RKO (cell line): Measurements from ENCODE around the gene ARFGAP1.
"Not testable (repeated sequence)": the region's sequence is repeated elsewhere in the genome, so short reads cannot be mapped to it uniquely, and the experiment has no call there.

ENCODE experiments used
- DNase-seq: peaks from one replicate; pipeline ENCODE4 v3.0.0-alpha.2; 2016; ENCODE audit warnings: low spot score

The ARFGAP1 gene

DNA sequence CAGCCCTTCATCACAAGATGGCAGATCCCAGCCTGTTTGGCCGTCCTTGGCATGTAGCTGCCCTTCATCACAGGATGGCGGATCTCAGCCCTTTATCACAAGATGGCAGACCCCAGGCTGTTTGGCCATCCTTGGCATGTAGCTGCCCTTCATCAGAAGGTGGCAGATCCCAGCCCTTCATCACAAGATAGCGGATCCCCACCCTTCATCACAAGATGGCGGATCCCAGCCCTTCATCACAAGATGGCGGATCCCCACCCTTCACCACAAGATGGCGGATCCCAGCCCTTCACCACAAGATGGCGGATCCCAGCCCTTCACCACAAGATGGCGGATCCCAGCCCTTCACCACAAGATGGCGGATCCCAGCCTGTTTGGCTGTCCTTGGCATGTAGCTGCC lies 62.4 kb downstream of the ARFGAP1 start:
- not testable (repeated sequence) for DNase-seq

GRCh38 chr20:63335711-63336110 lies 63.1 kb downstream of the ARFGAP1 start:
- DNase-seq = no peak

DNA sequence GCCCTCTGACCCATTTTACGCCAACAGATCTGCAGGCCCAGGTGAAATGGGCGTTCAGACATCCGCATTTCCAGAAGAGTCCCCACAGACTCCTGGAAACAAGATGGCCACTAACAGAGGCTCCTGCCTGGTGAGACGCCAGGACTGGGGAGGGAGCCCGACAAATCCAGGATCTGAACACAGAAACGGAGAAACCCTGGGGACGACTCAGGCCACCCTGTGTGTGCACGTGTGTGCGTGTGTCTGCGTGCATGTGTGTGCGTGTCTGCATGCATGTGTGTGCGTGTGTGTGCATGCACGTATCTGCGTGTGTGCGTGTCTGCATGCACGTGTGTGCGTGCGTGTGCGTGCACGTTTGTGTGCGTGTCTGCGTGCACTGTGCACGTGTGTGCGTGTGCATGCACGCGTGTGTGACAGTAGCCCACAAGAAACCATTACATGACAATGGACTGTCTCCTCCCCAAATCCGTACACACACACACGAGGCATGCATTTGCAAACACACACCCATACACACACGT lies 63.7 kb downstream of the ARFGAP1 start:
- no peak for DNase-seq

DNA sequence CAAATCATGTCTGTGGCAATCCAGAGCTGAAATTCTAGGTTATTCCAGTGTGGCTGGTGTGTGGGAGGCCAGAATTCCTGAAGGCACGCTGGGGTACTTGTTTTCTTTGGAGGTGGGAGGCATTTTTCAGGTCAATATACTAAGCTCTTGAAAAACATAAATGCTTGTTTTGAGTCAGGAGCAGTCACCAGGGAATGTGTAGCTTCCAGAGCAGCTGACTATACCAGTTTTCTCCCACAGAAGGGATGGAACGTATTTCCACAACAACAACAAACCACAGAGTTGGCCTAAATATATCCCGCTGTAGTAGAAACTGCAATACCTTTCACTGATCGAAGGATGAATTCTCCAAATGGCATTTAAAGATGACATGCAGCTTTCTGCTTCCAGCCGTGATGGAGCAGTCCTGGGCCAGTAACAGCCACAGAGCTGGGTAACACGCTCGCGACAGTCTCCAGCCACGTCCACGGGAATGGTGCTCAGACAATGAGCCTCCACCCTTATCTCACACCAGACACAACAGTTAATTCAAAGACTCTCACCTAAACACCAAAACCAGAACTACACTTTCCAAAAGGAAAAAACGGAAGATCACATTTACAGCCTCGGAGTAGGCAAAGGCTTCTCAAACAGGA lies 65.3 kb downstream of the ARFGAP1 start:
- no peak for DNase-seq
